Muscle of back (tissue), 11 donors: ENCODE measurements around the gene SIPA1L3. TPM values are rescaled to one million over a fixed set of nuclear protein-coding genes. Genes with fewer than 3 reads are reported as not detected.
"Not testable (repeated sequence)": the region's sequence is repeated elsewhere in the genome, so short reads cannot be mapped to it uniquely, and the experiment has no call there.

Experiments used
- DNase-seq, 3 donors: peaks; one replicate each; pipeline versions ENCODE4 v3.0.0 to v3.0.0-alpha.2; 2013
- polyA plus RNA-seq, 10 donors: library from polyadenylated mRNA; unstranded; fragments of 120-200 nt; gene quantifications; one replicate each; pipeline ENCODE4 v1.2.1, GENCODE V29; 2013; ENCODE audit not compliant: insufficient read length in 10 of 10

Gene SIPA1L3
- polyA plus RNA-seq, 10 donors: 7.1 to 13.9 (median 9.5) TPM

DNA sequence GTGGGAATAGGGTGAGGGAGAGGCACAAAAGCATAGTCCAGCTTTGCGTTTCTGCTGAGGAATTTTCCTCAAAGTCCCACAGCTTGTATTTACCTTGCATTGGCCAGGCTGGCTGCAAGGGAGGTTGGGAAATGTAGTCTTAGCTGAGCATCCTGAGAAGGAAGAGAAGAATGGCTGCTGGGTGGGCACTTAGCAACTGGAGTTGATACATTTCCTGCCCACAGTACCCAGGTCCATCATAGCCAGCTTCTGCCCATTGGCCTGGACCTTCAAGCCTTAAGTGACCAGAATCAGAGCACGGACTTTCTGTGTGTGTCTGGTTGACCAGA, 112.4 kb downstream of the SIPA1L3 start:
- DNase-seq: no peak

DNA sequence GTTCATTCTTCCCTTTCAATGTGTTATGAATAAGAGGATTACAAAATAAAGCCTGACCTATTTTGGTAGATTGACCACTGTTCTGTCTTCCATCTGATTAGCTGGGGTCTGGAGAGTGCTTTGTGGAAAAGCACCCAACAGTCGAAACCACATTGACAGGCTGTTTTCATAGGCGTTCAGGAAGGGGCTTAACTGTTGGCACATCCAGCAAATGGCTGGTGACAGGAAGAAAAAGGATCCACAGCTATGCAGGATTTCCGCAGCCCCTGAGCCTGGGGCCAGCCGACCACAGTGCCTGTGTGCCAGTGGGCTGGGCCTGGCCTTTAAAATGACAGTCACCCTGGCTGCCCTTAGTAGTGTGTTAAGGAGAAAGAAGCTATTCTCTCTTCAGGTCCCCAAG, 113.3 kb downstream of the SIPA1L3 start:
- no peak for DNase-seq

- no peak for DNase-seq
Observed at GRCh38 chr19:38021352-38021751, 114.3 kb downstream of the SIPA1L3 start.

DNA sequence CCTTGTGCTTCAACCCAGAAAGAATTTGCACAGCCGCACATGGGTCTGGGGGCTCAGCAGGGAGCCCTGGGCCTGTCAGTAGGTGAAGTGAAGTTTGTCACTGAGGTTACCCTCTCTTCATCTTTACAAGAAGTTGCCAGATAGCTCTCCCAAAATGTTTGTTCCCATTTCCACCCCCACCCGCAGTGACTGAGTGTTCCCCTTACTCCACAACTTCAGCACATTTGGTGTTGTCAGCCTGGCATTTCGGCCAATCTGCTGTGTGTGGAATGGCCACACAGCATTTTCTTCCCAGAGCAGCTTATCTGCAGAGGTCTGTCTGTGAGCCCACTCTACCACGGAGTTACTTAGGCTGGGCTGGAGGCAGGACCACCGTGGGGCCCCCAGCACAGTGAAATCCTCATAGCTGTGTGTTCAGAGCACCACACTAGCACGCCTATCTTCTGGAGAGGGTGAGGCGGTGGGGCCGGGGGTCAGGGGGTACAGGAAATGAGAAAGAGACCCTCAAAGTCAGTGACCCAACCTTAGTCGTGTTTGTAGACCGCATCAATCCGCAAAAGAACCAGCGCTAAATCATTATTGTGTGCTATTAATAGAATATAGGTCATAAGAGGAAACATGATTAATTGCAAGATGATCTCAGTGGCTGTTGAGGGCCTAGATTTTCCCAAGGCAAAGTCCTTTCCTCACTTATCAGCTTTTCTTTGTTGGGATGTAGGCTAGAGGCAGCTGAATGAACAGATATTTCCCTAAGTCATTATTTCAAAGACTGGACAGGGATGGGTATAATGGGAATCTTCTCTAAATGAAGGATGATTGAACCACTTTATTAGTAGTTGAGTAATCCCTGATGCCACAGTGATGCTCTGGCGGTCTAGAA, 116.0 kb downstream of the SIPA1L3 start:
- DNase-seq: no peak

- no peak for DNase-seq
Observed at GRCh38 chr19:38023671-38024541, 116.9 kb downstream of the SIPA1L3 start.

GRCh38 chr19:38024992-38025908, 118.2 kb downstream of the SIPA1L3 start:
- DNase-seq: no peak

DNA sequence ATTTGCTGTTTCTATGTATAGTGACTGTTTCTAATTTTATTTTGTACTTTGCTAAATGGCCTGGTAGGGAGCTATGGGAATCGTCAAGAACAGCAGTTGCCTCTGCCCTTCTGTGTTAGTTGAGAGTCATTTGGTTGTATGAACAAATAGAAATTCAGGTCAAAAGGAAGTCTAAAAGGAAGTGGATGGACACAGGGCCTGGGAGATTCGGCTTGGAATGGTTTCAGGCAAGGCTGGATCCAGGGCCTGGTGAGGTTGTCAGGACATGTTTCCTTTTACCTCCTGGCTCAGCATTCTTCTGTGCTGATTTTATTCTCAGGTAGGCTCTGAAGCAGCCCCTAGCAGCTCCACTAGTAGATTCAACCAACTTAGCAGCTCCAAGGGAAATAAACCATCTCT, 118.9 kb downstream of the SIPA1L3 start:
- DNase-seq: no peak

GRCh38 chr19:38028913-38029510, 122.0 kb downstream of the SIPA1L3 start:
- no peak for DNase-seq

- not testable (repeated sequence) for DNase-seq
Observed at GRCh38 chr19:38030001-38030400, 123.0 kb downstream of the SIPA1L3 start.

- no peak for DNase-seq
Observed at GRCh38 chr19:38030686-38031422, 123.8 kb downstream of the SIPA1L3 start.

DNA sequence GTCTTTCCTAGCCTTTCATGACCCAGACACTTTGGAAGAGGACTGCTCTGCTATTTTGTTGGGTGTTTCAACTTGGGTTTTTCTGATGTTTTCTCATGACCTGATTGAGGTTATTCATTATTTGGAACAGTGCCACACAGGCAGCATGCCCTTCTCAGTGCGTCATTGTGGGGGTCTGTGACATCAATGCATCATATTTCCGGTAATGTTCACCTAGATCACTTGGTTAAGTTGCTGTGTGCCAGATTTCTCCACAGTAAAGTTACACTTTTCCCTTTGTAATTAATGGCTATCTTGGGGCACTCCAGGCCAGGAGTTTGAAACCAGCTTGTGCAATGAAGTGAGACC, 124.4 kb downstream of the SIPA1L3 start:
- no peak for DNase-seq

DNA sequence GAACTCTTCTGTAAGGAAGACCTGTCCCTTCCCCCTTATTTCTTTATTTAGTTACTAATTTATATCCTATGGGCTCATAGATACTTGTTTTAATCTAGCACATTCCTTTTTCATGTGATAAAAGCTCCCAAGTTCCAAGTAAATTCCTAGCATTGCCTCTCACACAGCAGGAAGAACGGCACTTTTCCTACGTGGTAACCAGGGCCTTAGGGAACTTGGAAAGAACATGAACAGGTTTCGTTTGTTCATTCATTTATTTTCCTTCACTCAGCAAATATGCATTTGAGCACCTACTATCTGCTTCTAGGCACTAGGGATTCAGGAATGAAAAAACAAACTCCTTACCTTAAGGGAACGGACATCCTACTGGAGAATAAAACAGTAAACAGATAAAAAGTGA, 125.1 kb downstream of the SIPA1L3 start:
- no peak for DNase-seq

GRCh38 chr19:38032951-38033350, 125.9 kb downstream of the SIPA1L3 start:
- no peak for DNase-seq

DNA sequence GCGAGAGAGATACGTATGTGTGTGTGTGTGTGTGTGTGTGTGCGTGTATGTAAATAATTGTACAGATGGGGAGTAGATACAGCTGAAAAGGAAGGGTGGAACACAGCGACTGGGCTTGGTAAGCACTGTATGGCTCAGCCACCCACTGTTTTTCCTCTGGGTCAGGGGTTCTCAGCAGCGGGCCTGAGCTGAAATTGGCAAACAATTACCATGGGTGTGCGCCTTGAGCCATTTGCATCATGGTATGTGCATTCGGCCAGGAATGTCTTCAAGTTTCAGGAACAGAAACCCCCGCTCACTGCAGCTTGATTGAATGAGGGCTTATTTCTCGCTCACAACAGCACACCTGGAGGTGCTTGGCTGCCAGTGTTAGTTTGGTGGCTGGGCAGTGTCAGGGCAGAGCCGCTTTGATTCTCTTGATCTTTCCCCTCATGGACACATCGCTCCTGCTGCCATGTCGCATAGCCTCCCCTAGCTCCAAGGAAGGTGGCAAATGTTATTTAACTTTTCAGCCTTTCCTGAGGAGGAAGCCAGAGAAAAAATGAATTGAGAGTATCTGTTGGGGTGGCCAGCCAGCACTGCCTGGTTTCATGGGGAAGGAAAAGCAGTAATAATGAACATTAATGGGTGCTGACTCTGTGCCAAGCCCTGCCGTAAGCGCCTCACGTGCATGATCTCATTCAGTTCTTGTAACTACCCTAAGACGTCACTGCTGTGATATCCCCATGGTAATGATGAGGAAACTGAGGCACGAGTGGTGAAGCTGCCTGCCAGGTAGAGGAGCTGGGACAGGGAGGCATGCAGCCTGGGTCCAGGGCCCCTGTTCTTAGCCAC, 126.9 kb downstream of the SIPA1L3 start:
- no peak for DNase-seq

- DNase-seq: no peak
Observed at GRCh38 chr19:38034492-38034860, 127.5 kb downstream of the SIPA1L3 start.

DNA sequence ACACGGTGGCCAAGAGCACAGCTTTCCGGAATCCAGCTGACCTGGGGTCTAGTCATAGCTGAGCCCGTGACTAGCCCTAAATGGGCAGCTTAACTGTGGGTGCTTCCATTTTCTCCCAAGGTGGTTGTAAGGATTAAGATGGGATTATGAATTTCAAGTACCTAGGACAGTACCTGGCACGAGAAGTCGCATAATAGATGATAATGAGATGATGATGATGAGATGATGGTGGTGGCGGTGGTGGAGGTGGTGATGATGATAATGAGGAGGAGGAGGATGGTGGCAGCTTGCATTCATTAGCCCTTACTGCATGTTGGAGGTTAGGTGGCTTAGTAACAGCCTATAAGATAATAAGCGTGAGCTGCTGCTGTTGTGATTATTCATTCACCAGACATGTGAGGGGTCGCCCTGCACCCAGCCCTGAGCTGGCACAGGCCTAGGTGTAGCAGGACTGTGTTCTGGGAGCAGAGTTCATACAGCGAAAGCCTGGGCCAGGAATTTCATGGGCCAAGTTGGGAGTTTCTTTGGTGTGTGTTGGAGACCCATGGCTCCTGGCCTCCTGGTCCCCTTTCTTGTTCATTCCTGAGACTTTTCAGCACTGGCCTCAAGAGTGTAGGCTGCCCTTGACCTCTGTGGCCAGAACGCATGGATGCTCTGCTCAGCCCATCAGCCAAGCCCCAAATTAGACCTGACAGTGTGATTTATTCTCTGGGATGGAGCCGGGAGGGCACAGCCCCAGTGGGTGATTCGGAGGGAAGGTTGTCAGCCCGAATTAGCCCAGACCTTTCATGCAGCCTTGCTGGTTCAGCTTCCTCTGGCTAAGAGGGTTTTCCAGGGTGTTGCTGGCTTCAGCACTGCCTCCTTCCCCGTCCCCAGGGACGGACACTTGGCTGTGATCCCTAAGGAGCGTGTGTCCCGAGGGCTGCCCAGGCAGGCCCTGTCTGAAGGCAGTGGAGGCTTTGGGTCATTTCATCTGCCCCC, 128.8 kb downstream of the SIPA1L3 start:
- no peak for DNase-seq

GRCh38 chr19:38036707-38037611, 130.0 kb downstream of the SIPA1L3 start:
- peak in 1 of 3 donors; percentile 55 for DNase-seq

GRCh38 chr19:38039966-38040365, 133.0 kb downstream of the SIPA1L3 start:
- peak in 1 of 3 donors; percentile 88 for DNase-seq
